ENCODE data around the gene PPP1R11. TPM values are rescaled to one million over a fixed set of nuclear protein-coding genes. Genes with fewer than 3 reads are reported as not detected.

The PPP1R11 gene
- total RNA-seq, 1 experiment from 2014 or later, result 35.5 TPM

- H3K9me3 ChIP-seq, result no peaks in the 10 kb centered on the region
- TF ChIP-seq CTCF (IDR thresholded peaks at IDR 0.05; ENCODE audit: insufficient read depth in 1 of 2, low read depth in 1 of 2, low read length in 1 of 2, severe bottlenecking in 1 of 2, unreplicated experiment in 1 of 2), result peak in 1 of 2 experiments; percentile 16
- no peaks in the 10 kb centered on the region for H3K27me3 Mint-ChIP-seq (ENCODE audit: insufficient read depth, unreplicated experiment)
- intact Hi-C loops (cut with micrococcal nuclease; ENCODE audit: unreplicated experiment), result loop anchor here (2.0 kb wide), 2 partner anchors 27 to 35 kb away; partner anchors contain the start of genes PPP1R11 and RNF39
- peaks cover 36% of the 10 kb centered on the region for H3K4me1 ChIP-seq
- peak; percentile 90 to 94 for DNase-seq
- H3K27me3 ChIP-seq (replicated peaks; ENCODE audit: control insufficient read depth, insufficient read depth, low read length), result no peaks in the 10 kb centered on the region
- peak overlapping the region; percentile 89 for H3K4me3 Mint-ChIP-seq (ENCODE audit: unreplicated experiment)
- H3K27ac Mint-ChIP-seq (ENCODE audit: unreplicated experiment), result peak overlapping the region; percentile 69
- BruUV-seq (replicated peaks), result TSS peak; percentile 69
- peaks cover 40% of the 10 kb centered on the region for H3K4me1 Mint-ChIP-seq (ENCODE audit: low read depth, unreplicated experiment)
- H3K4me3 ChIP-seq (ENCODE audit: low read depth, low read length), result peak overlapping the region; percentile 34
- POLR2A ChIA-PET, result interaction anchor here (0.6 to 1.6 kb wide), 7 partner anchors 28 to 225 kb away, joined by 3 to 8 read pairs (median 4); partner anchors contain the start of genes POLR1H, PPP1R11, TRIM26 and TRIM39
- no peaks in the 10 kb centered on the region for H3K36me3 Mint-ChIP-seq (ENCODE audit: insufficient read depth, unreplicated experiment)
- no peaks in the 10 kb centered on the region for H3K36me3 ChIP-seq (ENCODE audit: control insufficient read depth, insufficient read depth, low read length)
- CTCF ChIA-PET, result interaction anchor here (0.9 to 5.9 kb wide), 7 partner anchors 10 to 452 kb away, joined by 3 to 236 read pairs (median 5); partner anchors contain the start of genes POLR1H, PPP1R11, RNF39 and TRIM40
- H3K9me3 Mint-ChIP-seq (ENCODE audit: unreplicated experiment), result no peaks in the 10 kb centered on the region
These were observed 34.7 kb downstream of the PPP1R11 start for GRCh38 chr6:30101444-30102413.

GRCh38 chr6:30102414-30102969, 35.5 kb downstream of the PPP1R11 start:
- DNase-seq, result no peak
- peak overlapping the region; percentile 34 for H3K4me3 ChIP-seq (ENCODE audit: low read depth, low read length)
- no peaks in the 10 kb centered on the region for H3K9me3 ChIP-seq
- Mint-ChIP-seq H3K27me3 (ENCODE audit: insufficient read depth, unreplicated experiment) (no peaks in the 10 kb centered on the region), H3K4me1 (ENCODE audit: low read depth, unreplicated experiment) (peaks cover 34% of the 10 kb centered on the region), H3K27ac (ENCODE audit: unreplicated experiment) (no peak overlapping the region), H3K9me3 (ENCODE audit: unreplicated experiment) (no peaks in the 10 kb centered on the region), H3K4me3 (ENCODE audit: unreplicated experiment) (peak overlapping the region; percentile 89), H3K36me3 (ENCODE audit: insufficient read depth, unreplicated experiment) (no peaks in the 10 kb centered on the region)
- BruUV-seq (replicated peaks), result no TSS peak
- TF ChIP-seq CTCF (IDR thresholded peaks at IDR 0.05; ENCODE audit: insufficient read depth in 1 of 2, low read depth in 1 of 2, low read length in 1 of 2, severe bottlenecking in 1 of 2, unreplicated experiment in 1 of 2), result no peak
- peaks cover 28% of the 10 kb centered on the region for H3K4me1 ChIP-seq
- ChIA-PET CTCF (interaction anchor here (0.9 to 5.9 kb wide), 15 partner anchors 8 to 453 kb away, joined by 3 to 236 read pairs (median 5); partner anchors contain the start of genes POLR1H, PPP1R11, RNF39 and TRIM15), POLR2A (interaction anchor here (0.6 to 1.6 kb wide), 7 partner anchors 27 to 224 kb away, joined by 3 to 8 read pairs (median 3); partner anchors contain the start of genes POLR1H, PPP1R11, TRIM26 and TRIM39)
- H3K36me3 ChIP-seq (ENCODE audit: control insufficient read depth, insufficient read depth, low read length), result no peaks in the 10 kb centered on the region
- H3K27me3 ChIP-seq (replicated peaks; ENCODE audit: control insufficient read depth, insufficient read depth, low read length), result no peaks in the 10 kb centered on the region
- intact Hi-C loops (cut with micrococcal nuclease; ENCODE audit: unreplicated experiment), result loop anchor here (2.0 kb wide), 1 partner anchor 28 kb away; the partner anchor contains the start of gene RNF39

Data from Caco-2 (cell line).